Fibroblast of pulmonary artery (primary cell): ENCODE results near the gene AFTPH.

ENCODE experiments used
- DNase-seq: peaks from one replicate; pipeline ENCODE4 v3.0.0-alpha.2; 2010; ENCODE audit warnings: low read depth
- H3K4me3 ChIP-seq: replicated peaks from 2 replicates; pipeline ENCODE4 v1.5.1; 2011; ENCODE audit warnings: low read depth, mild to moderate bottlenecking, control low read depth, low read length, moderate library complexity
- TF ChIP-seq, protein P1 (sequence below): IDR thresholded peaks from 2 replicates; pipeline ENCODE4 v1.5.1; 2011; ENCODE audit warnings: mild to moderate bottlenecking, control low read depth, low read length, inconsistent platforms; ENCODE audit errors: missing control alignments

Gene AFTPH

DNA sequence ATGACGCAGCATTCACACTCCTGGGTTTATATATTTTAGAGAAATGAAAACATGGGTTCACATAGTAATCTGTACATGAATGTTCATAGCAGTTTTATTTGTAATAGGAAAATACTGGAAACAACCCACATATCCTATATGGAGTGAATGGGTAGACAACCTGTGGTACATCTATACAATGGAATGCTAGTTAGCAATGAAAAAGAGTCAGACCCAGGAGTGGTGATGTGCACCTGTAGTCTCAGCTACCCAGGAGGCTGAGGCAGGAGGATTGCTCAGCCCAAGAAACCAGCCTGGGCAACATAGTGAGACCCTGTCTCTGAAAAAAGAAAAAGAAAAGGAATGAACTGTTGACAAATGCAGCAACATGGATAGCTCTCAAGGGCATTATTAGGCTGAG is 25.9 kb downstream of the AFTPH start:
- DNase-seq, result no peak
- no peak overlapping the region for H3K4me3 ChIP-seq
- TF ChIP-seq, protein P1, sequence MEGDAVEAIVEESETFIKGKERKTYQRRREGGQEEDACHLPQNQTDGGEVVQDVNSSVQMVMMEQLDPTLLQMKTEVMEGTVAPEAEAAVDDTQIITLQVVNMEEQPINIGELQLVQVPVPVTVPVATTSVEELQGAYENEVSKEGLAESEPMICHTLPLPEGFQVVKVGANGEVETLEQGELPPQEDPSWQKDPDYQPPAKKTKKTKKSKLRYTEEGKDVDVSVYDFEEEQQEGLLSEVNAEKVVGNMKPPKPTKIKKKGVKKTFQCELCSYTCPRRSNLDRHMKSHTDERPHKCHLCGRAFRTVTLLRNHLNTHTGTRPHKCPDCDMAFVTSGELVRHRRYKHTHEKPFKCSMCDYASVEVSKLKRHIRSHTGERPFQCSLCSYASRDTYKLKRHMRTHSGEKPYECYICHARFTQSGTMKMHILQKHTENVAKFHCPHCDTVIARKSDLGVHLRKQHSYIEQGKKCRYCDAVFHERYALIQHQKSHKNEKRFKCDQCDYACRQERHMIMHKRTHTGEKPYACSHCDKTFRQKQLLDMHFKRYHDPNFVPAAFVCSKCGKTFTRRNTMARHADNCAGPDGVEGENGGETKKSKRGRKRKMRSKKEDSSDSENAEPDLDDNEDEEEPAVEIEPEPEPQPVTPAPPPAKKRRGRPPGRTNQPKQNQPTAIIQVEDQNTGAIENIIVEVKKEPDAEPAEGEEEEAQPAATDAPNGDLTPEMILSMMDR, result no peak

DNA sequence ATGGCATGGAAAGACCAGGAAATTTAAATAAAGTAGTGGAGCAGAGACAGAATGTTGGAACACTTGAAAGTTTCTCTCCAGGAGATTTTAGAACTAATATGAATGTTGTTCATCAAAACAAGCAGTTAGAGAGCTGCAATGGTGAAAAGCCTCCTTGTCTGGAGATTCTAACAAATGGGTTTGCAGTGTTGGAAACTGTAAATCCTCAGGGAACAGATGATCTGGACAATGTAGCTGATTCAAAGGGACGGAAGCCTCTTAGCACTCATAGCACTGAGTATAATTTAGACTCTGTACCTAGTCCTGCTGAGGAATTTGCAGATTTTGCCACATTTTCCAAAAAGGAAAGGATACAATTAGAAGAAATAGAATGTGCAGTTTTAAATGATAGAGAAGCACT is 27.7 kb downstream of the AFTPH start:
- TF ChIP-seq, protein P1, result no peak
- DNase-seq, result no peak
- no peak overlapping the region for H3K4me3 ChIP-seq

GRCh38 chr2:64554117-64554516 is 30.0 kb downstream of the AFTPH start:
- DNase-seq, result no peak
- TF ChIP-seq, protein P1, result no peak
- H3K4me3 ChIP-seq, result no peak overlapping the region

DNA sequence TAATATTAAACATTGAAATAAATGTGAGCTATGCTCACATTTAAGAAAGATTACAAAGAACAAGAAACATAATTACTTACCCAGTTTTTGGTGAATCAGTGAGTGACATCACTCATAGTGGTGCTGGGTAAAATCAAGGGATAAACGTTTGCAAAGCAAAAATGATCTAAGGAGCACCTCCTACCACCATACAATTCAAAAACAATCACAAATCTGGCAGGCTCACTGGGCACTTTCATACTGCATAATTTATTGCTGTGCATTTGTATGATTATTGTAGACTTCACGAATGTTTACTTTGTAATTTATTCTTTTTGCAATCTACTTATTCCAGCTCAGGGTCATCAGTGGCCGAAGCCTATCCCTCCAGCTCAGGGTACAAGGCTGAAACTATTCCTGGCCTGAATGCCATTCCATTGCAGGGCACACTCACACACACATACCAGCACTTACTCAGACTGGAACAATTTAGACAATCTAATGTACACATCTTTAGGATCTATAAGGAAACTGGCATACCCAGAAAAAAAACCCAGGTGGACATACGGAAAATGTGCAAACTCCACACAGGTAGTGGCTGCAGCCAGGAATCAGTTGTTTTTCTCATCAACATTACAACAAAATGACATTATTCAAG is 34.4 kb downstream of the AFTPH start:
- TF ChIP-seq, protein P1, result no peak
- H3K4me3 ChIP-seq, result no peak overlapping the region

DNA sequence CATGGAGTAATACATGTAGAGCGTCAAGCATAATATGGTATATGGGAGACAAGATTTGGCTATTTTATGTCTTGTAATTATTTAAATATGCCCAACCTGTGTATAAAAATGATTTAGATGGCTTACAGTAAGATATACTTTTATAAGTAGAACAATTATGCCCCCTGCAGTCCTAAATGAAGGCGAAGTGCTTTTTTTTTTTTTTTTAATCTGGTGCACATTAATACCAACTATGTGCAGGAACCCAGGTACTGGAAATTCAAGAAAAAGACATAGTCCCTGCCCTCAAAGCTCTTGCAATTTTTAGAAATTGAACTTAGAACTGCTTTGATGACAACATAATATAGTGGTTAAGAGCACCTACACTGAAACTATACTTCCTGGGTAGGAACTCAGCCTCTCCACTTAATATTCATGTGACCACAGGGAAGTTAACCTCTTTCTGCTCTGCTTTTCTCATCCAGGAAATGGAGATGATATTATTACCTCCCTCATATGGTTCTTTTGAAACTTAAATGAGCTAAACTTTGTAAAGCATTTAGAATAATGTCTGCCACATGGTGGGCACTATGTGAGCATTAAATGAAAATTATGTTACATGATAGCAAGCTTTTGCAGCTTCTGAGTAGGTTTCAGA is 38.1 kb downstream of the AFTPH start:
- TF ChIP-seq, protein P1, result peak; percentile 40
- H3K4me3 ChIP-seq, result no peak overlapping the region
- peak; percentile 47 for DNase-seq

More for the DNA sequence above, 34.4 kb downstream of the AFTPH start:
- no peak for DNase-seq

GRCh38 chr2:64563436-64563938 is 39.4 kb downstream of the AFTPH start:
- DNase-seq, result no peak
- TF ChIP-seq, protein P1, result no peak
- no peak overlapping the region for H3K4me3 ChIP-seq
